EH (cell line): ENCODE results near the gene FBXO34.

Experiments
- DNase-seq: peaks from one replicate; pipeline ENCODE4 v3.0.0-alpha.2; 2015; ENCODE audit warnings: low read depth

The FBXO34 gene, protein sequence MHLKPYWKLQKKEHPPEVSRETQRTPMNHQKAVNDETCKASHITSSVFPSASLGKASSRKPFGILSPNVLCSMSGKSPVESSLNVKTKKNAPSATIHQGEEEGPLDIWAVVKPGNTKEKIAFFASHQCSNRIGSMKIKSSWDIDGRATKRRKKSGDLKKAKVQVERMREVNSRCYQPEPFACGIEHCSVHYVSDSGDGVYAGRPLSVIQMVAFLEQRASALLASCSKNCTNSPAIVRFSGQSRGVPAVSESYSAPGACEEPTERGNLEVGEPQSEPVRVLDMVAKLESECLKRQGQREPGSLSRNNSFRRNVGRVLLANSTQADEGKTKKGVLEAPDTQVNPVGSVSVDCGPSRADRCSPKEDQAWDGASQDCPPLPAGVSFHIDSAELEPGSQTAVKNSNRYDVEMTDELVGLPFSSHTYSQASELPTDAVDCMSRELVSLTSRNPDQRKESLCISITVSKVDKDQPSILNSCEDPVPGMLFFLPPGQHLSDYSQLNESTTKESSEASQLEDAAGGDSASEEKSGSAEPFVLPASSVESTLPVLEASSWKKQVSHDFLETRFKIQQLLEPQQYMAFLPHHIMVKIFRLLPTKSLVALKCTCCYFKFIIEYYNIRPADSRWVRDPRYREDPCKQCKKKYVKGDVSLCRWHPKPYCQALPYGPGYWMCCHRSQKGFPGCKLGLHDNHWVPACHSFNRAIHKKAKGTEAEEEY

DNA sequence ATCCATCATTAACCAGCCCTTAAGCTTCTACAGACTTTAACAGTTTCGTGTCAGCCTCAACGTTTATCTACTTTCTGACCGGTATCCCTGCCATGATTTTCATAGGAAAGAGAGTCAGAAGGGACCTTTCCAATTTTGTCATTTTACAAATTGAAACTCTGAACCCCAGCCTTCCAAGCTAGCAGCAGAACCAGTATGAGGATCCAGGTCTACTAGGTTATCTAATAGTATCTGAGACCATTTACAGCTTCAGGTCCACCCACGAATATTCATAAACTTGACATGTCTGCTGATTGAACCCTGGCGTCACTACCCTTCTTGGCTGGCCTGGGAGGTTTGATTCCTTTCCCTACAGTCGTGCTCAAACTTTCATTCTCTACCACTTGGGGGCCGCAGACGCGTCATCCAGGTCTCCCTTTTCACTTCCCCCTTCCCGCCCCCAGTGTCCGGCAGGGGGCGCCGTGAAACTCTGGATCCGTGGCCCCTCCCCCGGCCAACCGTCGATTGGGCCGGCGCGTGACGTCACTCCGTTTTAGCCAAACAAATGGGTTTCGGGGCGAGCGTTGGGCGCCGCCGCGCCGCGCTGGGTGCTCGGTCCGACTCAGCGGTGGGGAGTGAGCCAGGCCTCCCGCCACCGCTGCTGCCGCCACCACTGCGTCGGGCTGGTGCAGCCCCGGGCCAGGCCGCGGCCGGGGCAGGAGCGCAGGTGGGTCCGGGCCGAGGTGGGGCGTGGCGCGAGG lies at the start of gene FBXO34:
Gene FBXO34 (plus strand): TSS at position 590 of the 740 bp plus-strand sequence. CDS start 78,970 bp downstream, outside the sequence.
- DNase-seq = peak; percentile 96

DNA sequence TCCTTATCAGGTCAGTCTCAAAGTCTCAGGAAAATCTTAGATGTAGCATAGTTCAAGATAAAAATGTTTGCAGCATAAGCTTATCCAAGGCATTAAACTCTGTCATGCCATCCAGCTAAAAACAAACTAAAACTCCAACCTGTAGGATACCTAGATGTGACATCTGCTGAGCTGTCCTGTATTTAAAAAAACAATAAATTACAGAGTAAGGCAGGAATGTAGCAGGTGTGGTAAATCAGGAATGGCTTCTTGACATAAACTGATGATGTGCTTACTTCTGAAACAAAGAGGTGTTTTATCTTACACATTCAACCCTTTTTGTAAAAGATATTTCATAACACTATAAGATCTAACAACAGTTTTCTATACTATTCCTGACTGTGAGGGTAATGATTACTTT lies 49.3 kb upstream of the FBXO34 start:
- DNase-seq = no peak

DNA sequence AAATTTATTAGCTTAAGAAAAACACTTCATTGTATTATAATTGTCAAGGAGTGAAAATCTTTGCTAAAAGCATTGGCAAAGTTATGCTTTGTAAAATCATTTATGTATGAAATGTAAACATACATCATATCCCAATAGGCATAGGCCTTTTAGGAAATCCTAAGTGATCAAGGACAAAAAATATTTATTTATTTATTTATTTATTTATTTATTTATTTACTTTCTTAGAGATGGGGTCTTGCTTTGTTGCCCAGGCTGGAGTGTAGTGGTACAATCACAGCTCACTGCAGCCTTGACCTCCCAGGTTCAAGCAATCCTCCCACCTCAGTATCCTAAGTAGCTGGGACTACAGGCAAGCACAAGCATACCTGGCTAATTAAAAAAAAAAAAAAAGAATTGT lies 47.9 kb upstream of the FBXO34 start:
- DNase-seq = no peak

DNA sequence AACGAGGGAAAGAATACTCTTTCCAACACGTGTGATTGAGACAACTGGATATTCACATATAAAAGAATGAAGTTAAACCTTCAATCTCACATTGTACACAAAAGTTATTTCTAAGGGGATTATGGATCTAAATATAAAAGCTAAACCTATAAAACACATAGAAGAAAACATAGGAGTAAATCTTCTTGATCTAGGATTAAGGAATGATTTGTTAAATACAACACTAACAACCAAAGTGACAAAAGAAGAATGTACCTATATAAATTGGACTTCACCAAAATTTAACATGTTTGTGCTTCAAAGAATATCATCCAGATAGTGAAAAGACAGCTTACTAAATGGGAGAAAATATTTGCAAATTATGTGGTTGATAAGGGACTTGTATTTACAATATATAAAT lies 43.0 kb upstream of the FBXO34 start:
- DNase-seq = no peak

DNA sequence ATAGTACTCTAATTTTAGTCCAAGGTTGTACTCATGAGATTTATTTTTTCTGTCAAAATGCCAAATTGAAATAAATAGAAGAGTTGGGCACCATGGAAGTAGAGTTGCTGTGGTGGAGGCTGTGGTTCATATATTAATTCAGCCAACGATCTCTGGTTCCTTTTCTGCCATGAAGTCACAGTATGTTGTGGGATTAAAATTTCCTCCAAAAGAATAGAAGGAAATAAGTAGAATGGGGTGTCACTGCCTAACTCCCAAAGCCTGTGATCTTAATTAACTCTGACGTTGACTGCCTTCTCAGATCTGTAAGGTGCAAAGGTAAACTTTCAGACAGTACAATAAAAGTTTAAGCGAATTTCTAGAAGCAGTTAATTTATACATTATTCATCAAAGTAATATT lies 37.6 kb upstream of the FBXO34 start:
- DNase-seq = no peak

DNA sequence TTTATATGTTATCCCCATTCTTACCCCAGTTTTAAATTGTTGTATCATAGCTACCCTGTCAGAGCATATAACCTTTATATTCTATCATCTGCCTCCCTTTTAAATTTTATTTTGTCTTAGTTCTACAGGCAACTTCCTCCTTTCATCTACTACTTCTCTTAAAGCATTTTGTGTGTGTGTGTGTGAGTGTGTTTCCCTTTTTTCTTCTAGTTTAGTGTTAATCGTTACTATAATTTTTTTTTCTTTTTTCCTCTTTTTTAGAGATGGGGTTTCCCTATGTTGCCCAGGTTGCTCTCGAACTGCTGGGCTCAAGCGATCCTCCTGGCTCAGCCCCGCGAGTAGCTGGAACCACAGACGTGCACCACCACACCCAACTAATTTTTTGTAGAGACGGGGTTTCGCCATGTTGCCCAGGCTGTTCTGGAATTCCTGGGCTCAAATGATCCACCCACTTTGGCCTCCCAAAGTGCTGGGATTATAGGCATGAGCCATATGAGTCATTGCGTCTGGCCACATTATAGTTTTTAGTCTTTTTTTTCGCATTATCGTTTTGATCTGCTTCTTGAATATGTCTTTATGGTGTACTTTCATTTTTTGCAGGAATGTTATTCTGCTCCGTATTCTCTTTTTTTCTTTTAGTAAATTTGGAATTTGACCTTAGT lies 33.1 kb upstream of the FBXO34 start:
- no peak for DNase-seq

DNA sequence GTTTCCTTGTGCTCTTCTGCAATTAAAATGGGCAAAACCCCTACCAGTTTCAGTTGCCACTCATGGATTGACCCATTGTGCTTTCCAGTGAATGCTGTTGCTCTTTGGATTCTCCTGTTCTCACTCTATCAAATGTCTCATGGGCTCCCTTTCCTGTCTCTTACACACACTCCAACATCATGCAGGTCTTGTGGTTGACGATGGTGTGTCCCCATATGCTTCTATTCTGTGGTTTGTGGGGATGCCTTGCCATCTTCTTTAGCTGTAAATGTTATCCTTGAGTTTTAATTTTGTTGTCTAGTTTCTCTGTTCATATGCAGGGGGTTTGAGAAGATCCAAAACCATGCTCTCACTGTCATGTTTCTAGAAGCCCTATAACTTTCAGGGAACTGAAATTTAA lies 31.9 kb upstream of the FBXO34 start:
- no peak for DNase-seq

DNA sequence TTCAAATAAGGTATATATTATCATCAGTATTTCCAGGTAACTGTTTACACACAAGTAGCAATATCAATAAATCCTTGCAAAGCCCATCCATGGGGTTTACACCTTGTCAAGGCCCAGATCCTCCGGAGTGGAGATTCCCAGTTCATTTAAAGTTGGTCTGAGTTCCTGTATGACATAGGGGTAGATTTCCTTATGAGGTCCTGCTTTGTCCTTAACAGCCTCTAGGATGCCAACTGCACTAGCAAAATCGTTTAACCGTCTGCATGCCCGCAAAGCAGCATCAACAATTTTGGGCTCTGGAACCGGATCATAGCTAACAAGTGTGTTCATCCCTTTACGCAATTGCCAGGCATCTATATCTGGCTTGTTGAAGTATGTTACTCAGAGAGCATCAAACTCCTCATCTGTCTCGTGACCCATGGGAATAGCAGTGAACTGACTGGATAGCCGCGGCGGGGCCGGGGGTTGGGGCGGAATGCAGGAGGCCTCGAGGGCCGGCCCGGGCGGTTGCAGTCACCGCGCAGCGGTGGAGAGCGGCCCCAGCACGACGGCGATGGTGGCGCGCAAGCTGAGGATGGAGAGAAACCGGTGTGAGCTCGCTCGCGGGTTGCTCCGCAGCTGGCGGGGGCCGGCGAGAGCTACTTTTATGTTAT lies 30.6 kb upstream of the FBXO34 start:
- DNase-seq = peak; percentile 29

DNA sequence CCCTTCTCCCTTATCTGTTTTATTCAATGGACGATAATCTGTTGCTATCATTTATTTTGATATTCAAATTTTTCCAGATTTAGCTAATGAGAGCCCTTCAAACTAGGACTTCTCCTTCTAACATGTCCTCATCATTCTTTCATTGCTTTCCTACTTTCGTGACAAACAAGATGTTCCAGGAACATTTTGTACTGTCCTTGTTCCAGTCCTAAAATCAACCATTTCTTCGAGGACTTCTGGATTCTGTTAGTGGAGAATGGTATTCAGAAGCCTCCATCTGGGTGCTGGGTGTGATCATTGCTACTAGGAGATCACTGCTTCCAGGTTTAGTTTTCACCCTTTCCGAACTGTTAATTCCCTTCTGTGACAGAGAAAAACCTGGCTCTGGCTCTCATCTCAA lies 29.5 kb upstream of the FBXO34 start:
- no peak for DNase-seq

DNA sequence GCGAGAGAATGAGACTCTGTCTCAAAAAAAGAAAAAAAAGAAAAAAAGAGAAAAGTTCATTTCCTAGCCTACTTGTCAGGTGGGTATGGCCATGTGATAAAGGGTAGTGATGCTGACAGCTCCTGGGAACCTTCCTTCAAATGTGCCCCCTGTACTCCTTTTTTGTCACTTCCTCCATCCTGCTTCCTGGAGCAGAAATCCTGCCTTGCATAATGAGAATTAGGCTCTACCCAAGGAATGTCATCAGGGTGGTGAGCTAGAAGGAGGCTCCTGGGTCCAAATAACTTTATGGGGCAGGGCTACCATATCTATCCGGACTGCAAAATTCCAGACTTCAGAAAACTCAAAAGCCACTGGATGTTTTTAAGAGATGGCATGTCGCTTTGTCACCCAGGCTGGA lies 27.8 kb upstream of the FBXO34 start:
- no peak for DNase-seq

DNA sequence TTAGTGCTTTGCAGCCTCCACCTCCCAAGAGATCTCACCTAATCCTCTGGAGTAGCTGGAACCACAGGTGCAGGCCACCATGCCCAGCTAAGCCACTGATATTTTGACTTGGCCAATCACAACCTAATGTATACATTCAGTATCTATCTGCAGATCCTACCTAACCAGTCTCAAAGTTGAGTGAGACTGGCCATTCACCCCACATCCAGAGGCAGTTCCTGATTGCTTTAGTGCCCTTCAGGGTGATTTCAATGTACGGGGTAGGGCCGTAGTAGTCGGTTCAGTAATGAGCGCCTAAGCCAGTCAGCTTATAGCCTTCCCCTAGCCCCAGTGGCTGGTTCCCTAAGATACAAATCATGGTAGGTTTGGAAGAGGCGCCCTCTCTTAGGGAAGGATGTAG lies 27.4 kb upstream of the FBXO34 start:
- DNase-seq = no peak

DNA sequence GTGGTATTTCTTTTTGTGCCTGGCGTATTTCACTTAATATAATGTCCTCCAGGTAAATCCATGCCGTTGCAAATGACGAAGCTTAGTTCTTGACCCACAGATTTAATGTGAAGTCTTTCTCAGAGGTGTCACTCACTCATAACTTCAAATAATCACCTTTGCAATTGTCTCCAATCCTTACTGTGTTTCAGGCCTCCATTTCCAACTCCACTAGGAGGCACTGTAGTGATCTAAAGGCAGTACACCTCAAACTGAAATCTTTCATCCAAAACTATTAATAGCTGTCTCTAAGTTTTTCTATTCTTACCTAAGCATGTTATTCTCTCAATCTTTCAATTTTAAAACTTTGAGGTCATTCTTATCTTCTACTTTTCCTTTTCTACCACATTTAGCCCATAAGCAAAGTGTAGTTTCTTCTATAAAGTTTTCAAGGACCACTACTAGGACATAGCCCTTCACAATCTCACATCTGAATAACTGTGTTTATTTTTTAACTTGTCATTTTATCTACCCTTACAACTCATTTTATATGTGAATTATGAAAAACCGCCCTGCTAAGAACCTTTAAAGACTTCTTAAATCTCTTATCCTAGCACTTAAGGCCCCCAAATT lies 25.5 kb upstream of the FBXO34 start:
- peak; percentile 45 for DNase-seq

DNA sequence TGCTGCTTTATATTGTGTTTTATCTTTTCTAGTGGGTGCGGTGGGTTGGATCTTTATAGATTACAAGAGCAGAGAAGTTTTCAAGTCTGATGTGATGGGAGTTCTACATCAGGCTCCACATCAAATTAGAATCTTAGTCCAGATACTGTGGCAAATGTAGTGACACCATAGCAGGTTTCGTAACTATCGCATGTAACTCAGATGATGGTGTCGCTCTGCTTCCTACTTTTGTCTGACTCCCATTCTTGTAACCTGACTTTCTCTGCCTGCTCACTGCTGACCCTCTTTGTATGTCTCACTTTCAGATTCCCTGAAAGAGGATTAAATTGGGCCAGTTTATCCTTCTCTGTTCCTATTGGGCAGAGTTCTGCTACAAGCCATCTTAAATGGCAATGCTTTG lies 22.8 kb upstream of the FBXO34 start:
- no peak for DNase-seq

DNA sequence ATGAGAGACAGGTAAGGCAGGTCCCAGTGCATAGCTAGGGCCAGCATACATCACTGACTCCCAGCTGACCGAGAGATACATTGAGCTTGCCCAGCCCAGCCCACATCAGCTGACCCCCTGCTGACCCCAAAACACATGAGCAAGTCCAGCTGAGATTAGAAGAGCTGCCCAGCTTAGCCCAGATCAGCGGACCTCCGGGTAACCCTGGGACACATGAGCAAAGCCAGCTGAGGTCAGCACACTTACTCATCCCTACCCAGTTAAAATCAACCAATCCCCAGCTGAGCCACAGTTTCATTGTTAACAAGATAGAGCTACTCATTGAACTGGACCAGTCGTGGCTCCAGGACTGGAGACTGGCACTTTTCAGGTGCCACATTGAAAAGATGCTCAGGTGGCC lies 21.8 kb upstream of the FBXO34 start:
- peak; percentile 24 for DNase-seq

DNA sequence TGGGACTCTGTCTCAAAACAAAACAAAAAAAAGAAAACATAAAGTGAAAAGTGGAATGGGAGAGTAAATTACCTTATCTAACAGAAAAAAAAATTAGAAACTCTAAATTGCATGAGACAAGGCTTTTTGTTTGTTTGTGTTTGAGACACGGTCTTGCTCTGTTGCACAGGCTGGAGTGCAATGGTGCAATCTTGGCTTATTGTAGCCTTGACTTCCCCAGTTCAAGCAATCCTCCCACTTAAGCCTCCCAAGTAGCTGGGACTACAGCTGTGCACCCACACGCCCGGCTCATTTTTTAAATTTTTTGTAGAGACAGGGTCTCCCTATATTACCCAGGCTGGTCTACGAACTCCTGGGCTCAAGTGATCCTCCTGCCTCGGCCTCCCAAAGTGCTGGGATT lies 17.9 kb upstream of the FBXO34 start:
- DNase-seq = no peak

DNA sequence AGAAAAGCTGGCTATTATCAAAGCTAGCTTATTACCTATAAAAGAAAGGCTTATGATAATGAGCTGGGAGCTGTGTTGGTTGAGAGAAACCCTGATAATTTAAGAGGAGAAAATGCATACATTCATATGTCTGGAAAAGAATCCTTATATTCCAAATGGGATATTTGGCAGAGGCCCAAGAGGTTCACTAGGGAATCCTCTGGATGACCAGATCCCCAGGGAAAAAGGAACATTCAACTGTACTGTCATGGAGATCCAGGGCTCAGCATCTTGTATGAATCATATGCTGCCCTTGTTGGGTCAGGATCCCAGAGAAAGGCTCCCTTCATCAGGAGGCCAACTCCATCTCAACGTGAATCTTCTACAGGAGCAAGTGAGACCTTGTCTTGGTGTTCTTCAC lies 16.6 kb upstream of the FBXO34 start:
- no peak for DNase-seq

DNA sequence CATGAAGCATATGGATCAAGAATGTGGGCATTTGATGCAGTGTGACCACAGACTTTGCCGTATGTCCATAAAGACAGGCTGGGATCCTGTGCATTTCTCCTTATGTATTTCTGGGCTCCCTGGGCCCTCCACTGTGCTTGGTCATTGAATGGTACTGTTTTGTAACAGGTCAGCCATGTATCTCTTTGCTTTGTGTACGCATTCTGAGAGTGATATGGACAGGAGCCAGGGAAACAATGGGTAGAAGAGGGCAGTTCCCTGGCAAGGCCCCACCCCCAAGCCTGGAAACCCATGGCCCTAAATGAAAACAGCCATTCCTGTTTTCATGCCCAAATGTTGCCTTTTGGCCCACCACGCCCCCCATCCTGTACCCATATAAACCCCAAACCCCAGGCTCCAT lies 15.2 kb upstream of the FBXO34 start:
- DNase-seq = no peak

DNA sequence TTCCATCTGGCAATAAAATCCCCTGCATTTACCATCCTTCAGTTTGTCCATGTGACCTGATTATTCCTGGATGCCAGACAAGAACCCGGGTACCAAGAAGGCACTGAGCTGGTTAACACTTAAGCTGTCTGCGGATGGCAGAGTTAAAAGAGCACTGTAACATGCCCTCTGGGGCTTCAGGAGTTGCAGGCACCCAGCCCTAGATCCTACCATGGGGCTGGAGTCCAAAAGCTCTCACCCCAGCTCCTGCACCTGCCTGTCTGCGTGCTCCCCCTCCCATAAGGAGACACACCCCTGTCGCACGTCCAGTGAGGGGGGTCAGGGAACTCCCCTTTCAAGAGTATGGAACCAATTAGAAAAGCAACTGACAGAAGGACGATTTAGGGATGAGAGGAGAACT lies 14.6 kb upstream of the FBXO34 start:
- no peak for DNase-seq

DNA sequence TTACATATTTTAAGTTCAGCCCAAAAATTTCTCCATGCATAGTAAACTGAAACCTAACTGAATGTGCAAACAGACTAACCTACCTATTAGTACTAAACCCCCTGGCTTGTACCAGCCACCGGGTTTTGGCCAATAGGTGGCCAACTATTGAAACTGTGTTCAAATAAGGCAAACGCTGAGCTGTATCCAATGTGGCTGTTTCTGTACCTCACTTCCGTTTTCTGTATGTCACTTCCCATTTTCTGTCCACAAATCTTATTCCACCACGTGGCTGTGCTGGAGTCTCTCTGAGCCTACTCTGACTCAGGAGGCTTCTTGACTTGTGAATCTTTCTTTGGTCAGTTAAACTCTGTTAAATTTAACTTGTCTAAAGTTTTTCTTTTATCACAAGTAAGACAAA lies 6.0 kb upstream of the FBXO34 start:
- DNase-seq = no peak

DNA sequence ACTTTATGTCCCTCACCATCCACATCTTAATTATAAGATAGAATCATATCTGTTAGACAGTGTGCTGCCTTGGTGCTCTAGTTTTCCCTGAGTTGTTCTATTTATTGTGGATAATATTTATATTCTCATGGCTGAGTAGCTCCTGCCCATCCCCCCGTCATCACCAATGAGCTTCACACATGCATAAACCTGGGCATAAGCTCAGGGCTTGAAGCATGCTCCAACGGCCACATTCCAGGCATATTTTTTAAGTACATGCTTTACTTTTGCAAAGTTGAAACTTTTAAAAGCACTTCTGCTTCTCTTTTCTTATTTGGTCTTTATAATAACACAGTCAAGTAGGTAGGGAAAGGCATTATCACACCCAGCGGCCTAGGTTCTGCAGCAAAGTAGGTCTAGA lies 3.4 kb upstream of the FBXO34 start:
- peak; percentile 51 for DNase-seq

DNA sequence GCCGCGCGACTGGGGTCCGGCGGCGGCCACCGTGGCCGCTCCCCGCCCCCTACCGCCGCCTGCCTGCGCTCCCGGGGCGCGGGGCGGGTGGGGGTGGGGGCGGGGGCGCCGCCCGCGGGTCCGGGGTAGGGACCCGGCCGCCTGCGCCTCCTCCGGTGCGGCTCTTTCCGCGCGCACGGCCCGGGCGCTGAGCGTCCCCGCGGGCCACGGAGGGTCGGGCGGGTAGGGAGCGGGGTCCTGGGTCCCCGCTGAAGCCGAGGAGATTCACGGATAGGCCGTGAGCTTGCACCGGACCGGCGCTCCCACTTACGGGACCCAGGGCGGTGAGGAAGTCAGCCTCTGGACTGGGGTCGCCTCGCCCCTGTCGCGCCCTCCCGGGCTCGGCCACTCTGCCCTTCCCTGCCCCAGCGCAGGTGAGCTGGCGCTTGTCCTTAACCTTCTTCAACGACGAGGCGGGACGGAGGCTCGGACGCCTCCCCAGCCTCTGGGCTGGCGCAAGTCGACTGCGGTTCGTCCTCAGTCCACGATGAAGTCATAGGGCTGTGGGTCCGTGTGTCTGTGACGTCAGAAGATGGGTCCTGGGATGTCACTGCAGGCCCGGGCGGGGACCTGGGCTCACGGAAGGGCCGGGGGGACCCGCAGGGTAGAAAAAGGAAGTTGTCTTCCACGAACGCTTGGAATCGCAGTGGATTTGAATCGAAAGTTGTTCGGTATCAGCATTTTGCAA lies 514 bp downstream of the FBXO34 start:
- peak; percentile 76 for DNase-seq
